HG03066 (cell line): Measurements from ENCODE around the gene LARP4.
"Not testable (repeated sequence)": the region's sequence is repeated elsewhere in the genome, so short reads cannot be mapped to it uniquely, and the experiment has no call there.

Source experiments
- ATAC-seq: cut with Tn5 transposase; IDR thresholded peaks from one replicate; pipeline ENCODE4 v1.9.1; 2021; ENCODE audit warnings: low read depth; ENCODE audit not compliant: unreplicated experiment

Gene LARP4

GRCh38 chr12:50520416-50521207 is 119.9 kb downstream of the LARP4 start:
- no peak for ATAC-seq

DNA sequence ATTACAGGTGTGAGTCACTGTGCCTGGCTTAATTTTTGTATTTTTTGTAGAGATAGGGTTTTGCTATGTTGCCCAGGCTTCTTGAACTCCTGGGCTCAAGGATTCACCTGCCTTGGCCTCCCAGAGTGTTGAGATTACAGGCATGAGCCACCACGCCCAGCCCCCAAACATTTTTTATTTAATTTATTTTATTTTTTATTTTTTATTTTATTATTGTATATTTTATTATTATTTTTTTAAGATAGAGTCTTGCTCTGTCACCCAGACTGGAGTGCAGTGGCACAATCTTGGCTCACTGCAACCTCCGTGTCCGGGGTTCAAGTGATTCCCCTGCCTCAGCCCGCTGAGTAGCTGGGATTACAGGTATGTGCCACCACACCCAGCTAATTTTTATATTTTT is 121.1 kb downstream of the LARP4 start:
- not testable (repeated sequence) for ATAC-seq

GRCh38 chr12:50523772-50524171 is 123.1 kb downstream of the LARP4 start:
- no peak for ATAC-seq

- no peak for ATAC-seq
These were observed 123.9 kb downstream of the LARP4 start for GRCh38 chr12:50524621-50525020.

DNA sequence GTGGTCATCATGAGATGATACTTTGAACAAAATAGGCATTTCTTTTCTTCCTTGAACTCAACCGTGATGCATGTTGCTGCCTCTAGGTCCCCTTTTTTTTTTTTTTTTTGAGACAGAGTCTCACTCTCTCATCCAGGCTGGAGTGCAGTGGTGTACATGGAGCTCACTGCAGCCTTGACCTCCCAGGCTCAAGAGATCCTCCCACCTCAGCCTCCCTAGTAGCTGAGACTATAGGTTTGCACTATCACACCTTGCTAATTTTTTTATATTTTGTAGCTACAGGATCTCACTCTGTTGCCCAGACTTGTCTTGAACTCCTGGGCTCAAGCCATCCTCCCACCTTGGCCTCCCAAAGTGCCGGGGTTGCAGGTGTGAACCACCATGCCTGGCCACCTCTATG is 124.7 kb downstream of the LARP4 start:
- ATAC-seq, result no peak

GRCh38 chr12:50527359-50527726 is 126.7 kb downstream of the LARP4 start:
- ATAC-seq, result no peak

GRCh38 chr12:50528800-50529199 is 128.1 kb downstream of the LARP4 start:
- no peak for ATAC-seq

DNA sequence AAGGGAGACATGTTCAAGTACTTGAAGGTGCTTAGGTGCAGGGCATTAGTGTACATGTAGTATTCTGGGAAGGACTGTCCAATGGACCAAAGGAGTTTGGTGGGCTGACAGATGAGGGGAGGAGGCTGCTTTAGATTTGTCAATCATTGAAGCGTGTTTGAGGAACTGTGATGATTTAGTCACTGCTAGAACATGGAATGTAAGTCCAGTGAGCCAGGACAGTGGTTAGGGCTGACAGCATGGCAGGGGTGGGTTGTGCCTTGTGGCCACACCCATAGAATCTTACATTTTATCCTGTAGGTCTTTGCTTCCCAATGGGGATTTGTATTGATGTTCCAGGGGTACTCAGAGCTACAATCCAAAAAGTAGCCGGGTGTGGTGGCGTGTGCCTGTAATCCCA is 128.7 kb downstream of the LARP4 start:
- no peak for ATAC-seq
